Measurements from ENCODE around the gene MYH10. TPM values are rescaled to one million over a fixed set of nuclear protein-coding genes. Genes with fewer than 3 reads are reported as not detected.

Gene MYH10
- total RNA-seq, 1 donor from 2014 or later, result 13.2 TPM

- intact Hi-C loops (cut with micrococcal nuclease), result no loop called here
Measured at GRCh38 chr17:8467527-8467926, 163.0 kb downstream of the MYH10 start.

GRCh38 chr17:8466873-8467272, 163.7 kb downstream of the MYH10 start:
- Mint-ChIP-seq H3K4me3 (ENCODE audit: low read depth) (no peak overlapping the region), H3K4me1 (ENCODE audit: low read depth) (no peaks in the 10 kb centered on the region), H3K9me3 (no peaks in the 10 kb centered on the region), H3K27ac (no peak overlapping the region), H3K27me3 (ENCODE audit: low read depth) (no peaks in the 10 kb centered on the region), H3K36me3 (ENCODE audit: low read depth) (peaks cover 46% of the 10 kb centered on the region)
- intact Hi-C loops (cut with micrococcal nuclease), result no loop called here
- no peak for DNase-seq (ENCODE audit: low spot score)

More at GRCh38 chr17:8467527-8467926, 163.0 kb downstream of the MYH10 start:
- Mint-ChIP-seq H3K36me3 (ENCODE audit: low read depth) (peaks cover 41% of the 10 kb centered on the region), H3K27ac (no peak overlapping the region), H3K4me1 (ENCODE audit: low read depth) (no peaks in the 10 kb centered on the region), H3K27me3 (ENCODE audit: low read depth) (no peaks in the 10 kb centered on the region), H3K9me3 (no peaks in the 10 kb centered on the region), H3K4me3 (ENCODE audit: low read depth) (no peak overlapping the region)
- no peak for DNase-seq (ENCODE audit: low spot score)

- no peak overlapping the region for H3K4me3 Mint-ChIP-seq (ENCODE audit: low read depth)
- H3K36me3 Mint-ChIP-seq (ENCODE audit: low read depth), result peaks cover 51% of the 10 kb centered on the region
- no peaks in the 10 kb centered on the region for H3K27me3 Mint-ChIP-seq (ENCODE audit: low read depth)
- no peak overlapping the region for H3K27ac Mint-ChIP-seq
- H3K9me3 Mint-ChIP-seq, result no peaks in the 10 kb centered on the region
- DNase-seq (ENCODE audit: low spot score), result no peak
- intact Hi-C loops (cut with micrococcal nuclease), result no loop called here
- H3K4me1 Mint-ChIP-seq (ENCODE audit: low read depth), result no peaks in the 10 kb centered on the region
Measured at GRCh38 chr17:8466456-8466855, 164.1 kb downstream of the MYH10 start.

GRCh38 chr17:8465759-8466158, 164.8 kb downstream of the MYH10 start:
- Mint-ChIP-seq H3K4me1 (ENCODE audit: low read depth) (no peaks in the 10 kb centered on the region), H3K27me3 (ENCODE audit: low read depth) (no peaks in the 10 kb centered on the region), H3K4me3 (ENCODE audit: low read depth) (no peak overlapping the region), H3K9me3 (no peaks in the 10 kb centered on the region), H3K27ac (no peak overlapping the region), H3K36me3 (ENCODE audit: low read depth) (peaks cover 52% of the 10 kb centered on the region)
- intact Hi-C loops (cut with micrococcal nuclease), result no loop called here
- no peak for DNase-seq (ENCODE audit: low spot score)

- Mint-ChIP-seq H3K27me3 (ENCODE audit: low read depth) (no peaks in the 10 kb centered on the region), H3K27ac (no peak overlapping the region), H3K4me1 (ENCODE audit: low read depth) (no peaks in the 10 kb centered on the region), H3K4me3 (ENCODE audit: low read depth) (no peak overlapping the region), H3K36me3 (ENCODE audit: low read depth) (peaks cover 52% of the 10 kb centered on the region), H3K9me3 (no peaks in the 10 kb centered on the region)
- DNase-seq (ENCODE audit: low spot score), result no peak
- intact Hi-C loops (cut with micrococcal nuclease), result no loop called here
Measured at GRCh38 chr17:8465356-8465755, 165.2 kb downstream of the MYH10 start.

- H3K27ac Mint-ChIP-seq, result no peak overlapping the region
- H3K9me3 Mint-ChIP-seq, result no peaks in the 10 kb centered on the region
- intact Hi-C loops (cut with micrococcal nuclease), result no loop called here
- H3K27me3 Mint-ChIP-seq (ENCODE audit: low read depth), result no peaks in the 10 kb centered on the region
- no peaks in the 10 kb centered on the region for H3K4me1 Mint-ChIP-seq (ENCODE audit: low read depth)
- peaks cover 56% of the 10 kb centered on the region for H3K36me3 Mint-ChIP-seq (ENCODE audit: low read depth)
- no peak for DNase-seq (ENCODE audit: low spot score)
- H3K4me3 Mint-ChIP-seq (ENCODE audit: low read depth), result no peak overlapping the region
Measured at GRCh38 chr17:8464941-8465340, 165.6 kb downstream of the MYH10 start.

- Mint-ChIP-seq H3K4me1 (ENCODE audit: low read depth) (peaks cover 4% of the 10 kb centered on the region), H3K27ac (no peak overlapping the region), H3K9me3 (no peaks in the 10 kb centered on the region), H3K36me3 (ENCODE audit: low read depth) (peaks cover 67% of the 10 kb centered on the region), H3K4me3 (ENCODE audit: low read depth) (no peak overlapping the region), H3K27me3 (ENCODE audit: low read depth) (no peaks in the 10 kb centered on the region)
- no peak for DNase-seq (ENCODE audit: low spot score)
- intact Hi-C loops (cut with micrococcal nuclease), result no loop called here
Measured at GRCh38 chr17:8463099-8463498, 167.4 kb downstream of the MYH10 start.

- no peak overlapping the region for H3K27ac Mint-ChIP-seq
- intact Hi-C loops (cut with micrococcal nuclease), result no loop called here
- peaks cover 66% of the 10 kb centered on the region for H3K36me3 Mint-ChIP-seq (ENCODE audit: low read depth)
- H3K9me3 Mint-ChIP-seq, result no peaks in the 10 kb centered on the region
- DNase-seq (ENCODE audit: low spot score), result no peak
- H3K27me3 Mint-ChIP-seq (ENCODE audit: low read depth), result no peaks in the 10 kb centered on the region
- H3K4me1 Mint-ChIP-seq (ENCODE audit: low read depth), result peaks cover 6% of the 10 kb centered on the region
- H3K4me3 Mint-ChIP-seq (ENCODE audit: low read depth), result no peak overlapping the region
Measured at GRCh38 chr17:8462564-8462963, 168.0 kb downstream of the MYH10 start.

GRCh38 chr17:8459831-8460230, 170.7 kb downstream of the MYH10 start:
- Mint-ChIP-seq H3K27me3 (ENCODE audit: low read depth) (no peaks in the 10 kb centered on the region), H3K27ac (no peak overlapping the region), H3K4me1 (ENCODE audit: low read depth) (peaks cover 17% of the 10 kb centered on the region), H3K9me3 (no peaks in the 10 kb centered on the region), H3K4me3 (ENCODE audit: low read depth) (no peak overlapping the region), H3K36me3 (ENCODE audit: low read depth) (peaks cover 78% of the 10 kb centered on the region)
- intact Hi-C loops (cut with micrococcal nuclease), result no loop called here
- DNase-seq (ENCODE audit: low spot score), result no peak

GRCh38 chr17:8459107-8459506, 171.4 kb downstream of the MYH10 start:
- no peak overlapping the region for H3K27ac Mint-ChIP-seq
- peaks cover 17% of the 10 kb centered on the region for H3K4me1 Mint-ChIP-seq (ENCODE audit: low read depth)
- intact Hi-C loops (cut with micrococcal nuclease), result no loop called here
- H3K4me3 Mint-ChIP-seq (ENCODE audit: low read depth), result no peak overlapping the region
- H3K27me3 Mint-ChIP-seq (ENCODE audit: low read depth), result no peaks in the 10 kb centered on the region
- H3K9me3 Mint-ChIP-seq, result no peaks in the 10 kb centered on the region
- no peak for DNase-seq (ENCODE audit: low spot score)
- peaks cover 79% of the 10 kb centered on the region for H3K36me3 Mint-ChIP-seq (ENCODE audit: low read depth)

- Mint-ChIP-seq H3K4me3 (ENCODE audit: low read depth) (no peak overlapping the region), H3K4me1 (ENCODE audit: low read depth) (peaks cover 17% of the 10 kb centered on the region), H3K27ac (peak overlapping the region; percentile 0), H3K36me3 (ENCODE audit: low read depth) (peaks cover 76% of the 10 kb centered on the region), H3K27me3 (ENCODE audit: low read depth) (no peaks in the 10 kb centered on the region), H3K9me3 (no peaks in the 10 kb centered on the region)
- intact Hi-C loops (cut with micrococcal nuclease), result no loop called here
- no peak for DNase-seq (ENCODE audit: low spot score)
Measured at GRCh38 chr17:8458128-8458527, 172.4 kb downstream of the MYH10 start.

GRCh38 chr17:8455665-8456209, 174.8 kb downstream of the MYH10 start:
- Mint-ChIP-seq H3K4me1 (ENCODE audit: low read depth) (peaks cover 17% of the 10 kb centered on the region), H3K36me3 (ENCODE audit: low read depth) (peaks cover 80% of the 10 kb centered on the region), H3K27me3 (ENCODE audit: low read depth) (no peaks in the 10 kb centered on the region), H3K9me3 (no peaks in the 10 kb centered on the region), H3K4me3 (ENCODE audit: low read depth) (no peak overlapping the region), H3K27ac (peak overlapping the region; percentile 10)
- DNase-seq (ENCODE audit: low spot score), result no peak
- intact Hi-C loops (cut with micrococcal nuclease), result no loop called here

GRCh38 chr17:8453326-8453725, 177.2 kb downstream of the MYH10 start:
- Mint-ChIP-seq H3K27me3 (ENCODE audit: low read depth) (no peaks in the 10 kb centered on the region), H3K27ac (no peak overlapping the region), H3K4me3 (ENCODE audit: low read depth) (no peak overlapping the region), H3K9me3 (no peaks in the 10 kb centered on the region), H3K36me3 (ENCODE audit: low read depth) (peaks cover 83% of the 10 kb centered on the region), H3K4me1 (ENCODE audit: low read depth) (peaks cover 21% of the 10 kb centered on the region)
- intact Hi-C loops (cut with micrococcal nuclease), result no loop called here
- no peak for DNase-seq (ENCODE audit: low spot score)

All from activated T-helper 2 cell treated with anti-CD3 and anti-CD28 coated beads, Interferon-gamma antibody, Interleukin-2, Interleukin-4, amounts not matched to agents 10 μg/mL and 5 μg/mL and 100 μg/mL, durations not matched to agents 14 hours and 24 hours and 36 hours (primary cell).